Hematopoietic multipotent progenitor cell treated with erythropoietin and hydrocortisone succinate and interleukin-3 and kit ligand, for 8 days (in vitro differentiated cells): ENCODE results near the gene SLC1A2.

ENCODE experiments used
- DNase-seq: peaks from one replicate; pipeline ENCODE4 v3.0.0-alpha.2; 2015

Gene SLC1A2

DNA sequence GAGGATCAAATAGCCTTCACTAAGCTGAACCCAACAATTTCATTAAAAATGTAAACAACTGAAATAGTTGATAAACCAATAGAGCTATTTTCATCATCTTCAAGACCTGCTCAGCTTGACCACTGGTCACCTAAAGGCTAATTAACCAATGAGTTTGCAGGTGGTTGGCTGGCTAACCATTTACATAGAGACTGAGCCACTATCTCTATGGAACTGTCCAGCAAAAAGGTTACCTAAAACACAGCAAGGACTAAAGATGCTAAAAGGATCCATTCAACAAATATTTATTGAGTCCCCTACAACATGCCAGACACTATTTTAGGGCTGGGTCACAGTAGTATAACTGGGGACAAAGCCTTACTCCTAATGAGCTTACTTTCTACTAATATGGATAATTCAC lies 156.6 kb downstream of the SLC1A2 start:
- no peak for DNase-seq

GRCh38 chr11:35262056-35262455 lies 157.3 kb downstream of the SLC1A2 start:
- DNase-seq = no peak

DNA sequence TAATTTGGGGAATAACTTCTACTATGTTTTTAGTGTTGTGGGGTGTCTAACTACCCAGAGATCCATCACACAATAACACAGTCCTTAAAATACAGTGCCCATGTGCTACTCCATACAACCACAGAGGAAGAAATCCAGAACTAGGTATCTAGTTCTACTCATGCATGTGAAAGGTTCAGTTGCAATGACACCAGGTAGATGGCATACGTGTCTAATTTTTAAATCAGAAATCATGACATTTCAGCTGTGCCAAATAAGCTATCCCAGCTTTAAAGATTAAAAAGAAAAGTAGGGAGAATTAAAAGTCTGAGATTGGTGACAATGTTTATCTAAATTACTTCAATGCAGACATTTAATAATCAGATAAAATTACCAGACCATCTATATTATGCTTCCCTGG lies 158.2 kb downstream of the SLC1A2 start:
- DNase-seq = no peak

DNA sequence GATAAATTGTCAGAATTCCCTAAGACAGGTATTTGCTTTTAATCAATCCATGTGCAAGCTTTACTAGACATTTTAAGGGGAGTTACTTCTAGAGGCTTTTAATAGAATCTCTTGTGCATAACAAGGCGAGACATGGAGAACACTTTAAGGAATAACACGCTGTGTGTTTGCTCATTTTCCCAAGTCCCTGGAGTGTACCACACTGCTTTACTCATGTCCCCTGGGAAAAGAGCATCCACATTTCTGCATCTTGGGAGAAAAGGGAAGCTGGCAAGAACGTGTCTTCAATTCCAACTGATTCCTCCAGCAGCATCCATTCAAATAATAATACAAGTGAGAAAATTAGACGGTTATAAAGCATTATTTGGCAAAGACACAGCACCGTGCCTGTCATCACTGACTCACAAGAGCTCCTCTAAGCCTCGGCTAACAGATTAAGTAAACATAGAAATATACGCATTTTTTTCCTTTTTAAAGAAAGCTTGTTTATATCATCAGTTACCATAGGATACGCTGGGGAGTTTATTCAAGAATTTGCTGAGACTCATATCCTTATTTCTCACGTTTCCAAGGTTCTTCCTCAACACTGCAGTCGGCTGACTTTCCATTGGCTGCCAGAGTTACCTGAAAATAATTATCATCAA lies 158.9 kb downstream of the SLC1A2 start:
- no peak for DNase-seq

GRCh38 chr11:35259529-35259928 lies 159.8 kb downstream of the SLC1A2 start:
- no peak for DNase-seq

DNA sequence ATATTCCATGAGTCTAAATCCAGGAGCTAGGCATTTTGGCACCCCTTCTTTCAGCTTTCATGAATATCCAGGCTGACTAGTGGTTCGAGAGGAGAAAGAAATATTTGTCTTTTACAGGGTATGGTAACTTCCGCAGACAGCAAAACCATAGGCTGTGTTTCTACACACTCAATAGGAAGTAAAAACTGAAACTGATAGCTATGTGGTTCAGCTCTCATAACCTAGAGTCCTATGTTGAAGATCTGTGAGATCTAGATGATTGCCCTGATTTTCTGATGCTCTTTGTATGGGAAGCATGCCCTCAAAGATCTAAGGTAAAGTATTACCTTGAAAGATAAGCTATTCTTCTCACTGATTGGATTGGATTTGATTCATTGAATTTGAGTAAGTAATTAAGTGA lies 162.1 kb downstream of the SLC1A2 start:
- no peak for DNase-seq

DNA sequence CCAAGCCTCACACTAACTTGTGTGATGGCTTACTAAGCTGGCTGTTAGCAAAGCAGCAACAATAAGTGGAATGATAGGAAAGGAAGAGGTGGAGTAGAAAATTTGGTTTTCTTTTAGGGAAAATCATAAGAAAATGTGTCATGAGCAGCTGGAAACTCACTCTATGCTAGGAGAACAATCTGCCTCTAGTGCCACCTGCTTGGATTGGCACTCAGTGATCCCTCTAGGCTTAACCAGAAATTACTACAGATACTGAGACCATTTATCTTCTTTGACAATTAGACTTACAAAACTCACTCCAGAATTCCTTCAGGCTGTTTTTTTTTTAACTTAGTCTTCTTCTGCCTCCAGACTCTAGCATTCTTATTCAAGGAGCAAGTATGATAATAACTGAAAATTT lies 163.1 kb downstream of the SLC1A2 start:
- DNase-seq = no peak

DNA sequence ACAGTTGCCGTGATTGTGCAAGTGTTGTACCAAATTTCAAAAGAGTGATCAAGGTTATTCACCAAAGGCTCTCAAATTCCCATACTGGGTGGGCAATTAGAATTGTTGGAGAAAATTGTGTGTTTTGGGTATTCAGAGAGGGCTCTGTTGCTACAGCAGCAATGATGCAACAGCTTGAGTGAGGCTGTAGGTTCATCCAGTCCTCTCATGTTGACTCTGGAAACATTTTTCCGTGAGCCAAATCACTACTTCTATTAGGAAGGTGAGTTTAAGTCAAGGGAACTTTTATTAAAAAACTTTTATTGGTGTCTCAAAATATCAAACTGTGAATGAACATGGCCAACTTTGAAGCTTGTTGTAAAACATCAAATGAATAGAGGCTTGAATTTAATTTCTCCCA lies 163.8 kb downstream of the SLC1A2 start:
- no peak for DNase-seq

DNA sequence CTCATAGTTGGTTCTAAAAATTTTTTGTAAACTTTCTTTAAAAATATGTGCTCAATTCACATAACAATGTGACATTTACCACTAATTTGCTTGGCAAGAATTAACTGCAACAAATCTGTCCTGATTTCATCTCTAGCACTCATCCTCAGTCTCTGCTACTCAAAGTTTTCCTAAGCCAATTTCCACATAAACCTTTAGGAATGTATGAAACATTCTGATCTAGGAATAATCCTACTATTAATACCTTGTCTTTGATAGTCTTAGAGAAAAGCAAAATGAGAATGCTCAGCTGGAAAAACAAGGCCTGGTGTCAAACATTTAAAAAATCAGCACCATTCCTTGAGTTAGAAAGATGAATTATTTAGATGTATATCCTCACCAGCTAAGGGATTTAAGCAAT lies 166.1 kb downstream of the SLC1A2 start:
- DNase-seq = no peak

- DNase-seq = no peak
Observed at GRCh38 chr11:35250621-35251020, 168.7 kb downstream of the SLC1A2 start.

- DNase-seq = no peak
Observed at GRCh38 chr11:35250192-35250591, 169.2 kb downstream of the SLC1A2 start.

GRCh38 chr11:35248558-35249323 lies 170.6 kb downstream of the SLC1A2 start:
- no peak for DNase-seq

DNA sequence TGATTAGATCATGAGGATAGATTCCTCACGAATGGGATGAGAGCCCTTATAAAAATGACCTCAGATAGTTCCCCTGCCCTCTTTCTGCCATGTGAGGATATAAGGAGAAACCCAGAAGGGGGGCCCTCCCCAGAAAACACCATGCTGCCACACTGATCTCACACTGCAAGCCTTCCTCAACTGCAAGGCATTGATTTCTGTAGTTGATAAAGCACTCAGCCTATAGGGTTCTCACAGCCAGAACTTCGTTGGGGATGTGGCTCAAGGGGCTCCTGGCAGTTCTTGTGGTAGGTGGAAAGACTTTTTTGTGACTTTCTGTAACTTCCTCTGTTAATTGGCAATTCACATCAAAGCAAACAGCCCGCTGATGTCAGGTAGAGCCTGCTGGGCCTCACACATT lies 171.5 kb downstream of the SLC1A2 start:
- DNase-seq = no peak

DNA sequence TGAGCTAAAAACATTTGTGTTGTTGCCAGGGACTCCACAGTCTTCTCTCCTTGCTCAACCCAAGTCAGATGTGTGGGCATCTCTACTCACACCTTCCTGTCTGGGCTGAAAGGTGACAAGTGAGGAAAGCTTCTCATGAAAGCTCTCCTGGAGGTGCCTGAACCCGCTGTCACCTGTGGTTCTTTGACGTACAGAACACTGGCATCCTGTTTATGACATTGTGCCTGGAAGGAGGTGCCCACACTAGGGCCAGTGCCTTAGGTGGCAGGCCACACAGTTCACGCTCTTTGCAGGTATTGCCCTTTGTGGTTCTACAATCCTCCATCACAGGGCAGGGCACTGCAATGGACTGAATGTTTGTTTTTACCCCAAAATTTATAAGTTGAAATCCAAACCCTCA lies 171.9 kb downstream of the SLC1A2 start:
- DNase-seq = no peak

DNA sequence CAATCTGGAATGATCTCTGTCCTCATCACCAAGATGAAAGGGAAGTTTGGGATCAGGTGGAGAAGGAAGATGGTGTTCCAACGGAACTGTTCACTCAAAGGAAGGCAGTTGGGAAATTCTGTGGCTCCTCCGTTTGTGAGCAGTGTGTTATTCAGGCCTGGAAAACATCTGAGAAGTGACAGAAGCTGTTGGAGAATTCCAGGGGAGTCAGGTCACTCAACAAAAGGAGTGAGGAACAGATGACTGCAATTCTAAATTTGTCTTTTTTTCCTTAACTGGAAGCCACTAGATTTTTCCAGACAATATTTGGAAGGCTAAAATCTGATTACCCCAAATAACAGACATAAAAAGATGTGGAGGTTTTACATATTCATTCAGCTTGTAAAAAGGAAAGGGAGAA lies 172.6 kb downstream of the SLC1A2 start:
- DNase-seq = no peak

GRCh38 chr11:35245786-35246185 lies 173.6 kb downstream of the SLC1A2 start:
- DNase-seq = no peak

DNA sequence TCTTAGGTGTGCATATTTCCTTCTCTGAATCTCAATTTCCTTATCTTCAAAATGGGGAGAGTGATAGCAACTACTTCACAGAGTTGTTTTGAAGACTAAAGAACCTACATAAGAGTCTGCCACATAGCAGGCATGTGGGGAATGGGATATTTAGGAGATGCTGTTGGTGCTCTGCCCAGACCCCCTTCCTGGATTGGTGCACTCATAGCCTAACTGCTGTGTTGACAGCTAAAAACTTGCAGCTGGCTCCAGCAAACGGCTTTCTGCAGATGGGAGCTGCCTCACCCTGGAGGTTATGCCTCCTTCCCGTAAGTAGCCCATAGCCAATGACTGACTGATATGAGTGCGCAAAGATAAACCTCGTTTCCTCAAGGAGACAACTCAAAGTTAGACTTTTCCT lies 174.3 kb downstream of the SLC1A2 start:
- DNase-seq = no peak

- DNase-seq = no peak
Observed at GRCh38 chr11:35243774-35244173, 175.6 kb downstream of the SLC1A2 start.

- DNase-seq = no peak
Observed at GRCh38 chr11:35242412-35243242, 176.7 kb downstream of the SLC1A2 start.

DNA sequence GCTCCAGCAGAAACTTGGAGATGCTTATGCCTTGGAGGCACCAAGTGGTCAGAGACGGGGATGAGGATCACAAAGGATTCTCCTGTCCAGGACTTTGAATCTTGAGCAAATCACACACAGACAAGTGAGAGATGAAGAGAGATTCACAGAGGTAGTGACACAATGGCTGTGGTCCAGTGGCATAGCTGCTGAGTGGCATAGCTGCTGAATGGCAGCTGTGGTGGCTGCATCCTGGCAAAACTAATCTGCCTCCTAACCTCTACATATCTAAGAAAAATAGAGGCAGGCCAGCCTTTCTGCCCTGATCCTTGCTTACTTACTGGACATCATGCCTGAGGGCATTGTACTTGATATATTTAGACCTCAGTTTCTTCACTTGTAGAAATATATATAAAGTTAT lies 177.8 kb downstream of the SLC1A2 start:
- DNase-seq = no peak

DNA sequence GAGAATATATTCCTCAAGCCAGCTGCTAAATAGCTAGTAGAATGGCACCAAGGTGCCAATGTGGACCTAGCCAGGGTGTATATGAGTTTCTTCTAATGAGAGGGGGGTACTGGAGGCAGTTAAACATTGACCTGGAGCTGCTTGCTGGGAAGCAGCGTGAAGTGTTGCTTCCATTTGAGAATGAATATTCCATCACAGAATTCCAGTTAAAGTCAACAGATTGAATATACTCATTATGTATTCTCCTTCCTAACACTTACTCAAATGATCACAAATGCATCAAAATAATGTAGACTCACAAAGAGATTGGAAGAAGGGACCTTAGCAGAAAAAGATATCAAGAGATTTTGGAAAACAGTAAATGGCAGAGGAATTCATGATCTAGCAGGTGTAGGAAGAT lies 178.3 kb downstream of the SLC1A2 start:
- no peak for DNase-seq

GRCh38 chr11:35239471-35240075 lies 179.8 kb downstream of the SLC1A2 start:
- DNase-seq = no peak

GRCh38 chr11:35238882-35239281 lies 180.5 kb downstream of the SLC1A2 start:
- DNase-seq = no peak
